Measurements from ENCODE around the gene PTEN. TPM values are rescaled to one million over a fixed set of nuclear protein-coding genes. Genes with fewer than 3 reads are reported as not detected.
A peak's percentile ranks its signal among the peaks of the same experiment; 100 is the strongest.
"Not testable (repeated sequence)": the region's sequence is repeated elsewhere in the genome, so short reads cannot be mapped to it uniquely, and the experiment has no call there.

The PTEN gene
- total RNA-seq, 1 experiment from 2014 or later: 281 TPM

GRCh38 chr10:87869773-87870551, 6.5 kb downstream of the PTEN start:
- Histone ChIP-seq H3K9ac (ENCODE audit: low read length) (no peak overlapping the region), H3K4me2 (ENCODE audit: low read depth, low read length, poor library complexity, severe bottlenecking) (peak overlapping the region; percentile 93), H3K27me3 (ENCODE audit: low read length) (no peaks in the 10 kb centered on the region), H3K4me1 (ENCODE audit: low read length) (peaks cover 59% of the 10 kb centered on the region), H3K9me3 (ENCODE audit: low read length) (no peaks in the 10 kb centered on the region), H2AFZ (ENCODE audit: low read length) (no peak overlapping the region), H3K4me3 (ENCODE audit: low read length) (peak overlapping the region; percentile 40), H3K27ac (ENCODE audit: low read length) (peak overlapping the region; percentile 97), H3K36me3 (ENCODE audit: insufficient read depth, low read length) (peaks cover 87% of the 10 kb centered on the region), H3K79me2 (ENCODE audit: low read length) (peaks cover 100% of the 10 kb centered on the region), H3K9me2 (replicated peaks; ENCODE audit: insufficient read depth, low read length) (no peaks in the 10 kb centered on the region), H4K20me1 (ENCODE audit: insufficient read depth, low read depth, low read length) (peaks cover 27% of the 10 kb centered on the region)
- DNase-seq: peak; percentile 41

- H3K4me2 ChIP-seq (ENCODE audit: low read depth, low read length, poor library complexity, severe bottlenecking): peak overlapping the region; percentile 23
- H3K4me1 ChIP-seq (ENCODE audit: low read length): peaks cover 62% of the 10 kb centered on the region
- H3K4me3 ChIP-seq (ENCODE audit: low read length): no peak overlapping the region
- H3K9me3 ChIP-seq (ENCODE audit: low read length): no peaks in the 10 kb centered on the region
- no peak for DNase-seq
- H3K27me3 ChIP-seq (ENCODE audit: low read length): no peaks in the 10 kb centered on the region
- H3K9me2 ChIP-seq (replicated peaks; ENCODE audit: insufficient read depth, low read length): no peaks in the 10 kb centered on the region
- H2AFZ ChIP-seq (ENCODE audit: low read length): no peak overlapping the region
- H4K20me1 ChIP-seq (ENCODE audit: insufficient read depth, low read depth, low read length): peaks cover 27% of the 10 kb centered on the region
- H3K79me2 ChIP-seq (ENCODE audit: low read length): peaks cover 99% of the 10 kb centered on the region
- no peak overlapping the region for H3K9ac ChIP-seq (ENCODE audit: low read length)
- peaks cover 85% of the 10 kb centered on the region for H3K36me3 ChIP-seq (ENCODE audit: insufficient read depth, low read length)
- H3K27ac ChIP-seq (ENCODE audit: low read length): no peak overlapping the region
Observed at GRCh38 chr10:87872828-87873227, 9.4 kb downstream of the PTEN start.

GRCh38 chr10:87873656-87874055, 10.2 kb downstream of the PTEN start:
- Histone ChIP-seq H3K79me2 (ENCODE audit: low read length) (peaks cover 99% of the 10 kb centered on the region), H3K4me3 (ENCODE audit: low read length) (no peak overlapping the region), H3K9ac (ENCODE audit: low read length) (no peak overlapping the region), H4K20me1 (ENCODE audit: insufficient read depth, low read depth, low read length) (peaks cover 27% of the 10 kb centered on the region), H3K27ac (ENCODE audit: low read length) (no peak overlapping the region), H3K4me2 (ENCODE audit: low read depth, low read length, poor library complexity, severe bottlenecking) (peak overlapping the region; percentile 7), H3K9me3 (ENCODE audit: low read length) (no peaks in the 10 kb centered on the region), H3K9me2 (replicated peaks; ENCODE audit: insufficient read depth, low read length) (no peaks in the 10 kb centered on the region), H3K4me1 (ENCODE audit: low read length) (peaks cover 54% of the 10 kb centered on the region), H3K27me3 (ENCODE audit: low read length) (no peaks in the 10 kb centered on the region), H2AFZ (ENCODE audit: low read length) (no peak overlapping the region), H3K36me3 (ENCODE audit: insufficient read depth, low read length) (peaks cover 83% of the 10 kb centered on the region)
- DNase-seq: peak; percentile 39

GRCh38 chr10:87875929-87876571, 12.6 kb downstream of the PTEN start:
- peak; percentile 36 for DNase-seq
- Histone ChIP-seq H3K27ac (ENCODE audit: low read length) (peak overlapping the region; percentile 34; the same call in 1 of the 2 replicates), H3K4me3 (ENCODE audit: low read length) (no peak overlapping the region), H3K9me2 (replicated peaks; ENCODE audit: insufficient read depth, low read length) (no peaks in the 10 kb centered on the region), H3K79me2 (ENCODE audit: low read length) (peaks cover 99% of the 10 kb centered on the region), H3K36me3 (ENCODE audit: insufficient read depth, low read length) (peaks cover 77% of the 10 kb centered on the region), H3K4me2 (ENCODE audit: low read depth, low read length, poor library complexity, severe bottlenecking) (no peak overlapping the region), H4K20me1 (ENCODE audit: insufficient read depth, low read depth, low read length) (peaks cover 19% of the 10 kb centered on the region; the same call in 1 of the 2 replicates), H3K9ac (ENCODE audit: low read length) (no peak overlapping the region), H3K9me3 (ENCODE audit: low read length) (no peaks in the 10 kb centered on the region), H3K27me3 (ENCODE audit: low read length) (no peaks in the 10 kb centered on the region), H2AFZ (ENCODE audit: low read length) (no peak overlapping the region), H3K4me1 (ENCODE audit: low read length) (peaks cover 32% of the 10 kb centered on the region)

- Histone ChIP-seq H3K4me2 (ENCODE audit: low read depth, low read length, poor library complexity, severe bottlenecking) (no peak overlapping the region), H3K9ac (ENCODE audit: low read length) (no peak overlapping the region), H3K4me3 (ENCODE audit: low read length) (no peak overlapping the region), H3K9me3 (ENCODE audit: low read length) (no peaks in the 10 kb centered on the region), H3K9me2 (replicated peaks; ENCODE audit: insufficient read depth, low read length) (no peaks in the 10 kb centered on the region), H3K4me1 (ENCODE audit: low read length) (peaks cover 9% of the 10 kb centered on the region; the same call in 1 of the 2 replicates), H4K20me1 (ENCODE audit: insufficient read depth, low read depth, low read length) (0 out of 2 replicates have a peak, but pooled peaks cover 20% of the 10 kb centered on the region), H3K27ac (ENCODE audit: low read length) (no peak overlapping the region), H2AFZ (ENCODE audit: low read length) (no peak overlapping the region), H3K27me3 (ENCODE audit: low read length) (no peaks in the 10 kb centered on the region), H3K79me2 (ENCODE audit: low read length) (peaks cover 94% of the 10 kb centered on the region), H3K36me3 (ENCODE audit: insufficient read depth, low read length) (peaks cover 74% of the 10 kb centered on the region)
- peak; percentile 28 for DNase-seq
Observed at GRCh38 chr10:87878664-87879459, 15.4 kb downstream of the PTEN start.

GRCh38 chr10:87880336-87880735, 16.9 kb downstream of the PTEN start:
- no peak overlapping the region for H3K27ac ChIP-seq (ENCODE audit: low read length)
- H3K9me2 ChIP-seq (replicated peaks; ENCODE audit: insufficient read depth, low read length): no peaks in the 10 kb centered on the region
- peaks cover 67% of the 10 kb centered on the region for H3K36me3 ChIP-seq (ENCODE audit: insufficient read depth, low read length)
- peaks cover 92% of the 10 kb centered on the region for H3K79me2 ChIP-seq (ENCODE audit: low read length)
- no peak overlapping the region for H3K9ac ChIP-seq (ENCODE audit: low read length)
- no peak overlapping the region for H2AFZ ChIP-seq (ENCODE audit: low read length)
- H3K4me1 ChIP-seq (ENCODE audit: low read length): no peaks in the 10 kb centered on the region; the same call in 1 of the 2 replicates
- no peaks in the 10 kb centered on the region for H3K27me3 ChIP-seq (ENCODE audit: low read length)
- H3K4me3 ChIP-seq (ENCODE audit: low read length): no peak overlapping the region
- H4K20me1 ChIP-seq (ENCODE audit: insufficient read depth, low read depth, low read length): peaks cover 20% of the 10 kb centered on the region; the same call in 1 of the 2 replicates
- H3K9me3 ChIP-seq (ENCODE audit: low read length): no peaks in the 10 kb centered on the region
- no peak overlapping the region for H3K4me2 ChIP-seq (ENCODE audit: low read depth, low read length, poor library complexity, severe bottlenecking)
- no peak for DNase-seq

GRCh38 chr10:87881373-87882059, 18.1 kb downstream of the PTEN start:
- H3K9me3 ChIP-seq (ENCODE audit: low read length); H3K4me2 ChIP-seq (ENCODE audit: low read depth, low read length, poor library complexity, severe bottlenecking); H2AFZ ChIP-seq (ENCODE audit: low read length); H3K27me3 ChIP-seq (ENCODE audit: low read length); H3K9me2 ChIP-seq (replicated peaks; ENCODE audit: insufficient read depth, low read length); H3K27ac ChIP-seq (ENCODE audit: low read length); H3K4me1 ChIP-seq (ENCODE audit: low read length); DNase-seq; H3K9ac ChIP-seq (ENCODE audit: low read length); H3K4me3 ChIP-seq (ENCODE audit: low read length): not testable (repeated sequence)
- Histone ChIP-seq H4K20me1 (ENCODE audit: insufficient read depth, low read depth, low read length) (peaks cover 30% of the 10 kb centered on the region; the same call in 1 of the 2 replicates), H3K79me2 (ENCODE audit: low read length) (peaks cover 93% of the 10 kb centered on the region), H3K36me3 (ENCODE audit: insufficient read depth, low read length) (peaks cover 68% of the 10 kb centered on the region)

Measured in Karpas-422 (cell line).